Stimulated activated CD4-positive, alpha-beta T cell treated with anti-CD3 and anti-CD28 coated beads, TNF-alpha, amount 100 ng/mL, for 4 hours (primary cell): Measurements from ENCODE around the gene RAB36.
A peak's percentile ranks its signal among the peaks of the same experiment; 100 is the strongest.

Experiments used
- DNase-seq, 3 experiments: peaks; one replicate each; pipeline ENCODE4 v3.0.0-alpha.2; 2020; ENCODE audit warnings: low read depth in 3 of 3

Gene RAB36

DNA sequence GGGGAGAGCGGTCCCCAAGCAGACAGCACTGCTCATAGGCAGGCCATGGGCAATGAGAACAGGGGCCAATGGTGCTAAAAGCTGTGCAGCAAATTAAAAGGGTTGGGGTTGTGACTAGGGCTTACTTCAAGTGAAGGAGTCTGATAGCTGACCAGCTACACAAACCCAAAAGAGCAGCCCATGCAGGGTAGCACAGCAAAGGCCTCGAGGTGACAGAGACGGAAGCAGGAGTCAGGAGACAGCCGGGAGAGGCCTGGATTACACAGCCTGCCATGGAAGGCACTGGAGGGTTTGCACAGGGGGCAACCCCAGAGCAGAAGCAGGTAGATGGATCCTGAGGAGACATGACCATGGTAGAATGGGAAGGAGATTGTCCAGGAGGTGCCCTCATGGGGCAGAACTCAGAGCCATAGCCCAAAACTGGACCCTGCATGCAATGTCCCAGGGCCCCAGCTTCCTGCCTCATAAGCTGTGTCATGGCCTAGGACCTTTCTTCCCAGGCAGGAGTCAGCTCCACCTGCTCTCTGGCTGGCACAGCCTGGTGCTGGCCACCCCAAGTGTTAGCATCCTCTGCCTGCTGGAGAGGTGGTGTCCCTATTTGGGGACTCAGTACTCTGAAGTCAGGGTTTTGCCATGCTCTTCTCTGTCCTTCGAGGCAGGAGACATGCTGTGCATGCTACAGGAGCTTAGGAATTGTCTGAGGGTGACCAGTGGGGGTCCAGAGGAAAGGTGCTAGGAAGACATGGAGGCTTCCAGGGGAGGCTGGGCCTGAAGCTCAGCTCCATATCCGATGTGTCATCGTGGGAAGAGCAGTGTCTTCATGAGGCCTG lies 36.8 kb upstream of the RAB36 start:
- no peak for DNase-seq

DNA sequence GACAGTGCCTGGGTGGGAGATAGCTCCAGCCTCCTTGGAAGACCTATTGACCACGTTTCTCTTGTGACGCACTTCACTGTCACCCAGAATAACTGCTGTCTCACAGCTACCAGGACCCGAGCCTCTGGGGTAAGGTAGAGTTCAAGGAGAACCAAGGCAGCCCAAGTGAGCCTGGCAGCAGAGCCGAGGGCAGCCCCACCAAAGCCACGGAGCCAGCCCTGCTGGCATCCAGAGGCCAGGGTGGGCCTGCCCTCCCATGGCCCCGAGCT lies 36.3 kb upstream of the RAB36 start:
- DNase-seq: no peak

DNA sequence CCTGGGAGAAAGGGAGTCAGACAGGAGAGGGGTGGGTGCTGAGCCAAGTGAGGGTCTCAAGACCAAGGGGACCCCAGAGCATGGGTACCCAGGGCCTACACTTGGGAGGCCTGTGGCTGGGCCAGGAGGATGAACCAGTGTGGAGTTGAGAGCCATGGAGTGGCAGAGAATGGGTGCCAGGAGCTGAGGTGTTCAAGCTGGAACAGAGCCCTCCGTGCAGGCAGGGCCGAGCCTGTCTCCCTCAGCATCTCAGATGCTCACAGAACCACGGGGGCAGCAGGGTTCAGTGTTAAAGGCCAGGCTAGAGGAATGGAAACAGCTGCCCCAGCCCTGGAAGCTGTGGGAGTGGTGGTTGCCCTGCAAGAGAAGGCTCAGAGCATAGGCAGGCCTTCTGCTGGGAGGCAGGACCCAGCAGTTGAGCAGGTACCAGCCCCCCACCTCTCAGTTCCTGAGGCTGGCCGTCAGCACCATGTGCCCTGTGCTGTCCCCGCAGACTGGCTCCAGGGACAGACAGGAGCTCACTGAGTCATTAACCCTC lies 35.8 kb upstream of the RAB36 start:
- DNase-seq: no peak

DNA sequence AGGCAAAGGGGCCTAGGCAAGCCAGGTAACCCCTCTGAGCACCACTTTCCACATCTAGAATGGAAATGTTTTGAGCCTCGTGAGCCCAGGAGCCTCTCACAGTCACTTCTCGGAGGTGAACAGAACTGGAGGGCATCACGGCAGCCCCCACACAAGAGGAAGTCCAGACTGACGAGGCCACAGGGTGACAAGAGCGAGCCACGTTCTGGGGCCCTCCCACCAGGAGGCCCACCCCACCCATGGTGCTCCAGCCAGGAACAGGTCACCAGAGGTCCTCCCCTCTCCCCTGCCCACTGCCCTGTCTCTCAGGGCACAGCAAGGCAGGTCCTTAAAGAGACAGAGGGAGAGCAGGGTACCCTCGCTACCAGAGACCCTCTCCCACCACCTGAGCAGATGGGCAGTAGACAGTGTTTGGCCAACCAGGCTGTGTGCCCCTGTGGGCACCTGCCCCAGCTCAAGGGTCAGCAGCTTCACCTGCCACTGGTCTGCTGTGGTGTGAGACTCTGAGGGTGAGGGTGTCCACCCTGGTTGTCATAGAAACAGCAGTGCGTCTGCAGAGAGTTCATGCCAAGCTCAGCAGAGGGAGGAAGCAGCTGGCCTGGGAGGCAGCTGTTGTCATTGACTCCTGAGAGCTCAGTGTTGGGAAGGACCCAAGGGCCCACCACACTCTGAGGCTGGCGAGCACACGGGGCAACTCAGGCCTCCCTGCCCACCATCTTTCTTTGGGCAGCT lies 34.9 kb upstream of the RAB36 start:
- DNase-seq: no peak

DNA sequence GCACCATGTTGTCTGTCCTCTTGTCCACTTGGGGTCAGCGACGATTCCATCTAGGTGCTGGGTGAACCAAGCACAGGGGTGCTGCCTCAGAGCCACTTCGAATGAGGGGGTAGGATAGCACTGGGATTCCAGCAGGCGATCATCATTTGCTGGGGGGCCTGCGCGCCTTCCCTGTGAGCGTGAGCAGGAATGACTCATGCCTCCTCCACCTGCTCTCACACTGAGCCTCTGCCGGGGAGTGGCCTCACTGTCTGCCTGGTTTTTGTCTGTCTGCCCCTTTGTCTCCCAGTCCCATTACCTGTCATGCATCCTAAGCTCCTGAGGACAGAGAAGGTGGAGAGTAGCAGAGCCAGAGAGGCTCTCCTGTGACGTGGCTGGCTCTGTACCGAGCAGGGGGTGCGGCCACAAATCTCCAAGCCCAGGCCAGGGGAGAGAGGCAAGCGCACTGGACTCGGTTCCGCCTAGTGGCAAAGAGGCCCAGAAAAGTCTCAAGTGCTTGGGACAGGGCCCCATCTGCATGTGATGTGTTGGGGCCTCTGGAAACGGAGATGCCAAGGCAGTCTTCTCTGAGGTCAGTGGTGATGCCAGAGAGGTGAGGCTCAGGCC lies 34.3 kb upstream of the RAB36 start:
- no peak for DNase-seq

DNA sequence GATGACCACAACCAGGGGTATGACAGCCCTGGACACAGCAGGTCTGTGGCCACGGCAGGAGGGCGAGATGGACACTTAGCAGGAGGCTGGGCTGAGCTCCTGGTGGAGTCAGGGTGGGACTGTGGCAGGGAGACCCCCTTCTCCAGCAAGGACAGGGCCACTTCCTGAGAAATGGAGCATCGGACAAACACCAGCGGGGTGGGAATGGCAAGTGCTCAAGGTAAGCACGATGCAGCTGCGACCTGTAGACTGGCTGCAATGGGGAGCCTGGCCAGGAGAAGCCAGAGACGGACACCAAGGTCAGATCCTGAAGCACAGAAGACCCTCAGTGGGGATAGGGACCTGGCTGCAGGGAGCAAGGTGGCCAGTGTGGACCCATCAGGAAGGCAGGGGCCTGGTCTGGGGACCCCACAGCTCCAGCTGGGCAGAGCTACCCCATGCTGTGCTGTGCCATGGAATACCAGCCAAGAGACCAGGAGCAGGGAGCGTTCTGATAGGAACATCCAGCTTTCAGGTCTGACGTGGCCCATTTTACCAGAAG lies 32.7 kb upstream of the RAB36 start:
- no peak for DNase-seq

DNA sequence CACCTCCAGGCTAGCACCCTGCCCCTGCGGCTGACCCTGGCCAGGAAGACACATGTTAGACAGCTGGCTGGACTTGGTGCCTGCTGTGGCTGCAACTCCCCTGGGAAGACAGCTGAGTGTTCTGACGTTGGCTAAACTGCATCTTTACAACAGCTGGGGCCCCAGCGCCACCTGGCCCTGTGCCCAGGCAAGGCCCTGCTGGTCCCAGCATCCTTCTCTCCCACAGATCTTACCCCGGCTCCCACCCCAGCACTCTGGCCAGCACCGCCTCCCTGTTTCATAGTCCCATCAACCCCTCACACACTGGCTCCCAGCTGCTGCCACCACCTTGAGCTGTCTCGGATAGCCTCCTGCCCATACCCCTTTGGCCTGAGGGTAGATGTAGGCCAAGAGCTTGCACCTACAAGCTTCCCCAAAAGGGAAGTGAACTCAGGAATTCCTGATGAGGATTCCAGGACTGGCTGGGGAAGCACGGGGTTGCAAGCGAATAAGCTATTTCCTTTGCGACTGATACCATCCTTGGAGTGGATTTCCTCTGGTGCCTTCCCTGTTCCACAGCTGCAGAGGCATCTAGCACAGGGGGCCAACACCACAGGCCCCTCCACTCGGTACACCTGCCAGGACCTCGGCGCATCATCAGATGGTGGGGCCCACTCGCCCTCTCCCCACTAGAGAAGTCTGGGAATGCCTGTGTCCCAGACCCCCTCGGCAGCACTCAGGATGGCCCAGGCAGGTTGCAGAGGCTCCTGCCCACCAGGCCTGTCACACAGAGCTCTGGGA lies 32.0 kb upstream of the RAB36 start:
- DNase-seq: no peak

DNA sequence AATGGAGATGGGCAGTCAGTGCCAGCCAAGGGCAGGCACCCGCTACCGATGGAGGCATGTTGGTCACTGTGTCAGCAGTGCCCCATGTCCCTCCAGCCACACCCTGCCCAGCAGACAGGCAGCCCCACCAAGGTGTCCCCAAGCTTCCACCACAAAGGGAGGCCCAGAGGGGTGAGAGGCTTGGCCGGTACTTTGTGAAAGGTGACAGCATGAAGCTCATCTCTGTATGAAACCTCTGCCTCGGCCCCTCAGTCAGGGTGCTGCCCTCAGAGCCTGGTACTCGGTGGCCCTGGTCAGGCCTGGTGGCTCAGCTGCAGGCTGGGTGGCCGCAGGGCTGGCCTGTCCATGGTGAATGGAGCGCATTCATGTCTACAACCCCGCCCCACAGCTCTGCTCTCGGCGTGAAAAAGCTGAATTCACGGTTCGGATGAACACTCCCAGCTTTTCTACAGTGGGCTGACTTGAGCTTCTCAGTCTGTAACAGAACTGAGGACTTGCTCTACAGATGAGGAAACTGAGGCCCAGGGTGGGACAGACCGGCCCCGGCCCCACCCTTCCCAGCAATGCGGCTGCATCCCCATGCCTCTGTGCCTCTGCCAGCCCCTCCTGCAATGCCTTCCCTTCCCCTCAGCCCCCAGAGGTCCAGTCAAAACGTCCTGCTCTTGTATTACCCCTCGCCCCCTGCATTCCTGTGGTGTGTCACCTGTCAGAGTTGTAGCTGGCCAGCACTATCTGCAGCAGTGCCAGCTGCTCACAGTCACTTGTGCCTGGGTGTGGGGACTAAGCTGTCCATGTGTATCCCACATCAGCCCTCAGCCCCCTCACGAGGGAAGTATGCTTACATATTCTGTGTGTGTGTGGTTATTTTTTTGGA lies 31.2 kb upstream of the RAB36 start:
- no peak for DNase-seq

DNA sequence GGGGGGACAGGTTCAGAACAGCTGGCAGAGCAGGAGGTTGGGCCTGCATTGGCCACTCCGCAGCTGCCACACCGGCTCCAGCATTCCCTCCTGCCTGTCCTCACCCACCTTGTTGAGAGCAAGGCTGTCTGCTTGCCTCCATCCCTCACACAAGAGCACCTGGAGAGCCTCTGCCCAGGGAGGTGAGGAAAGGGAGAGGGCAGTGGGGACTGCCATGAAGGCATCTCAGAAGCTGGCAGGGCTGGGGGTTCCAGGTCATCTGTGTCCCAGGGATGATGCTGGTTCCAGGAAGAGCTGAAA lies 30.6 kb upstream of the RAB36 start:
- no peak for DNase-seq

DNA sequence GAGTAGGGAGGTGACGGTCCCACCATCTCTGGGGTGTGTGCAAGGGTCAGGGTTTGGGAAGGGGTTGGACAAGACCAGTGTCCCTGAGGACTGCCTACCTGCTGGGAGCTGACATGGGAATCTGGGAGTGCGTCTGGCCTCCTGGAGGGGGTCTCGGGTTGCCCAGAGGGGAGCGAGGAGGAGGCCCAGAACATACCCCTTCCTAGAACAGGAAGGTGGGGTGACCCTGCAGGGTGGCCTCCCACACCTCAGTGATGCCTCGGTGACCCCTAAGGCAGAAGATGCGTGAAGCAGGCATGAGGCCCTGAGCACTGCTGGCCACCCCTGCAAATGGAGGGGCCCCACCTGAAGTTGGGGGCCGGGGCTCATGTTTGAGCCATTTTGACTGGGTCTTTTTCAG lies 29.9 kb upstream of the RAB36 start:
- DNase-seq: no peak

DNA sequence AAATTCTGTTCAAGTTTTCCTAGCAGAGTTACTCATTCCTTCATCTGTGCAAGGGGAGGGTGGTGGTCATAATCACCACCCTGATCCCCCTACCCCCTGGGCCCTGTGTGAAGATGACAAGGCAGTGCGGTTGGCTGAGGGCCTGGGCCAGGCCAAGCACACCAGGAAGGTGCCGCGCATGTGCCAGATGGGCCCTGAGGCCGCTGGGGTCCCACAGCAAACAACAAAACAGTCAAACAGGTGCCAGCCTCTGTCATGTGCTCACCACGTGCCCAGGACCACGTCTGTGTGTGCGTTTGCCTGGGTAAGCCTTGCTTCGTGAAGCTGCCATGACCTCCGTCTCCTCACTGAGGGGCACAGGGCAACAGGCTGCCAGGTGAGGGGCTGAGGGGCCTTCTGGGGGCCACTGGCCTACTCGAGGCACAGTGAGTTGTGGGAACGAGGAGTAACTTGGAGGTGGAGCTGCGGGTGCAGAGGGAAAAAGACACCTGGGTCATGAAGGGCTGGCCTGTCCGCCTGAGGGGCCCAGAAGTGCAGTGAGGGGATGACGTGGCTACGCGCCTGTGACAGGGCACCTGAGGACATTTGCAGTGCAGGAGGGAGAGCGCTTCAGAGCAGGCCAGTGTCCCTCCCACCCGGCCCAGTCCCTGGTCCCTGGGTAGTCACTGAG lies 29.3 kb upstream of the RAB36 start:
- no peak for DNase-seq

DNA sequence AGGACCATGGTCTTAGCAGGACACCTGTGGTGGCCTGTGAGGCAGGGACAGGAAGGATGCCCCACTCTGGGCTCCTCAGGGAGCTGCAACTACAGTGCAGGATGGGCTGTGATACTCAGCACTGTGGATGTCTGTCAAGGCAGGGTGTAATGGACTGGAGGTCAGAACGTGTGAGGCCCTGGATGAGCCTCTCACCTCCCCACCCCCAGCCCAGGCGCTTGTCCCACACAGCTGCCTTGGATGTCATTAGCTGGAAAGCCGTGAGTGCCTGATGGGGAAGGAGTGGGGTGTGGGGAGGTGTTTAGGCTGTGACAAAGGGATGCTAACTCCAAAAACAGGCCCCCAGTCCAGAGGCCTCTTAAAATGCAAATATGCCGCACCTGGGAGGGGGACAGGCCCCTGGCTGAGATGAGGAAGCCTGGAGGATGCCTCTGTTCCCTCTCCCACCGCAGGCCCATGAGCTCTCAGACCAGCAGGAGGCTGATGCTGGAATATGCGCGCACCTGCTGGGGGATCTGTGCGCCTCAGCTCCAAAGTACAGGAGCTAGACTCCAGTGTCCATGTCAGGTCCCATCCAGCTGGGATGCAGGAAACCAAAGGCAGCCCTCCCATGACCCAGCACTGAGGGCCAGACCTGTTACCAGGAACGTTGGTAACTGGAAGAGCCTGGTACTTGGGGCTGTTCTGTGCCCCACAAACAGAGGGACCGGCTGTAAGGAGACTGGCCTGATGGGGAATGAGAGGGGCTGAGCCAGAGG lies 28.6 kb upstream of the RAB36 start:
- DNase-seq: no peak

DNA sequence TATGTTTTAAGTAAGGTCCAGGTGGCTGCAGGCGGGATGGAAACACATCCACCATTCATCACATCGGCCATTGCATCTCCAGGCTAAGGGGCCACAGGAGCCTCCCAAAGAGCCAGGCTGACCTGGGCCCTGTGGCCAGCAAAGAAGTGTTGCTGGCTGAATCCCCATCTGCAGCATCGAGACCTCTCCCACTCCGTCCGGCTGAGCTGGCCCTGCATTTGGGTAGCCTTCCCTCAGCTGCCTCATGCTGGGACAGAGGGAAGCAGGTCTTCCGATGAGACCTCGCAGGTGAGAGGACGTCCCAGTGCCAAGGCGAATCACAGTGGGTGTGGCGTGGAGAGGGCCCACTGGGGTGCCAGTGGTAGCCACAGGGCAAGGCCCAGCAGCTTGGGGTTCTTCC lies 28.0 kb upstream of the RAB36 start:
- DNase-seq: no peak

DNA sequence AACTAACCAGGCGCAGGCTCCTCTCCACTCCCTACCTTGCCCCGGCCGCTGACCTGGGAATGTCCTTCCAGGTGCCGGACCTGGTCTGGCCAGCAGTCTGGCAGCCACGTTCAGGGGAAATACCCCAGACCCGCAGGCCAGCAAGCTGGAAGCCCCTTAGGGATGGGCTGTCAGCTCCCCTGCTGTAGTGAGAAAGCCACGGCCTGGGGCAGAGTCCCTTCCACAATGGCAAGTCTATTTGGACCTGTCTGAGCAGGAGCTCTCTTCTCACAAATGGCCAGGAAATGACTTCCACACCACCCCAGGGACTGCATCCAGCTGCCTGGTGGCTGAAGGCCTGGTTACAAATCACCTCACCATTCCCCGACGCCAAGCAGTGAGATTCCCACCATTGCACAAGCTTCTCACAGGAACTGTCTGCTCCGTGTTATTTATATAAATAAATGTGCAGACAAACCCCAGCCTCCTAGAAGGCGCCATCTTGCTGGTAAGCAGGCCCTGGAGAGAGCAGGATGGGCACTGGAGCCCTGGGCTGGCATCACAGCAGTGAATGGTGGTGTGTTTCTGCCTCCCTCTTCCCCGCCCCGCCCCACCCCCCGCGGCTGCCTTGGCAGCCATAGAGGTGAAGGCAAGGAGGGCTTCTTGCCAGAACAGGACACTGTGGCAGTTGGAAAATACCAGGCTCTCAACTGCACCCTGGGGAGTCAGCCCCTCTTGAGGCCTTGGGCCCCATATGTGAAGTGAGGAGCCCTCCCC lies 27.2 kb upstream of the RAB36 start:
- no peak for DNase-seq

DNA sequence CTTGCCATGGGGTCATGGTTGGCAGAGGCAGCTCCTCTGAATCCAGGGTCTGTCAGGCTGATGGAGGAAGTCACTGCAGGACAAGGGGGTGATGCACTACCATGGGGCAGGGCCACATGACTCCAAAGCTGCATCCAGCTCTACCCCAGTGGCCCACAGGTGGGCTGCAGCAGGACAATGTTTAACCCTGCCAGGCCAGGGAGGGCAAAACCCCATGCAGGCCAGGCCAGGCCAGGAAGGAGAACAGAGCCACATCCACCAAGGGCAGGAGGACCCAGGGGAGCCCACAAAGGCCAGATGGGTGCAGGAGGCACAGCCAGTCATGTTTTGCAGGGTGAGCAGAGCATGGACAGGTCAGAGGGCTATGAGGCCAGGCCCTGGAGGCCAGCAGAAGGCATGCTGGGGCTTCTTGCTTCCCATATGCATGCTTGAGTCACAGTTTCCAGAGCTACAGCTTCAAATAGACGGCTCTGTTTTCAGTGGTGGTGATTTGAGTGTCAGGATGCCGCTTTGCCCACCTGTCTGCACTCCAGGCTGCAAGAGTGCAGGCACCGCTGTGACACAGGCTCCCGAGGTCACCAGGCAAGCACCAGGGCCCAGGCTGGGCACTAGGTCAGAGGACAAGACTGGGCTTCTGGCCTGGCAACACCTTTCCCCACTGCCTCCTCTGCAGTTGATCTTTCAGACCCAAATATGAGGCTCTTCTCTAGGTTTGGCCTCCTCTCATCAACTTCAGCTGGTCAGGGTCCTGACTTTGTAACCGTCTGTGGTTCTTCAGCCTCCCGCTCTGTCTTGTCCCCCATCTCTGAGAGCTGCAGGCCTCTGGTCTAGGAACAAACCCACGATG lies 26.4 kb upstream of the RAB36 start:
- DNase-seq: no peak

DNA sequence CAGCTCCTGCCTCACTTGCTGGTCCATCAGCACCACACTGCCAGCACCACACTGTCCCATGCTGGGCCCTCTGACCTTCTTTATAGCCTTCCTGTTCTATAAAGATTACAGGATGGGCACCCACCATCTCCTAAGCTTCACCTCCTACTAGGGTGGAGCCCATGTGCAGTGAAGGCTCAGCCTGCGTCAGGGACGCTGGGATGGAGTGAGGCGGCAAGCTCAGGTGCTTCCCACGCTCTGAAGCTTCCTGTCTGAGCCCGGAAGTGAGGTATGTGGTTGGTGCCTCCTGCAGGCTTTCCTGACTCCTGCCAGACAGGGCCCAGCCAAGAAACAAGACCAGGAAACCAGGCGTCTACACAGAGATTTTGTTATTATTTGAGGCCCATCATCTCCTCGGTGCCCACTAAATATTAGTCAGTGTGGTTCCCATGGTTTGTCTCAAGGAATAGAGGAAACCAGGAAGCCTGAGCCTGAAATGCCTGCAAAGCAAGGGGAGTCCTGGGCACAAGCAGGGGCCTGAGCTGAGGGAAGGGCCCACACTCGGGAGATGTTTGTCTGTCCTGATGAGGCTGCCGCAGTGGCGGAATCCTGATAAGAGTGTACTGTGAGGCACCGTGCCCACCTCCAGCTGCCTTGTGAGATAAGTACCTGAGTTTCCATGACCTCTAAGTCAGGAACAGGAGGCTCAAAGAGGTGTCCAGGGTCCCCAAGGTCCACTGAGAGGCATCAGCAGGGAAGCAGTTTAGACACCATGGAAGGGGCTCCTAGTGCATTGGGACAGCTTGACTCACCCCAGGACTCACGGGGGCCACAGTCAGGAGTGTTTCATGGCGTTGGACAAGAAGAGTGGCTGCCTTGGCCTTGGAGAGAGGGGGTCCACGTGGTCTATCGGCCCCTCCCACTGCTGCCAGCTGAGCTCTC lies 25.5 kb upstream of the RAB36 start:
- peak in 2 of 3 experiments; percentile 23 to 39 for DNase-seq

DNA sequence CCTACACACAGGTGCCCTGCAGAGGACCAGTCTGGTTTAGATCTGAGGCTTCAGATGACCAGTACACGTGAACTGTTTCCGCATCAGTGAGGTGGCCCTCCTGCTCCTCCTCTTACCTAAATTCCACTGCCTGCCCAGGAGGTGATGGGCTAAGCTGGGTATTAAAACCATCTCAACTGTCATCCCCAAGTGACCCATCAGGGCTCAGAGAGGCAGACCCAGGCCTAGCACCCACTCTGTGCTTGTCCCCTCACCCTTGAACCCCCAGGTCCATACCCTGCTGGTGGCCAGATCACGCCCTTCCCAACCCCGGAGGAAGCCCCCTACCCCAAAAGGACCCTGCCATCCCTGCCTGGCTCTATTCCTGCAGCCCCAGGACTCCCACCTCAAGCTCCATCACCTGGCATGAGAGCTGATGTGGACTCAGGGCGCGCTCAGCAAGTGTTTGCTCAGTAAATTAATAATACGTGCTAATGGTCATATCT lies 24.8 kb upstream of the RAB36 start:
- DNase-seq: no peak
